ENCODE measurements around the gene TMEM259. TPM values are rescaled to one million over a fixed set of nuclear protein-coding genes. Genes with fewer than 3 reads are reported as not detected.

The TMEM259 gene
- total and polyA plus RNA-seq, 2 of the 13 experiments (the other 11 are each of a cell fraction or from before 2014, with no cell fraction given), result 64.7 to 164 TPM

DNA sequence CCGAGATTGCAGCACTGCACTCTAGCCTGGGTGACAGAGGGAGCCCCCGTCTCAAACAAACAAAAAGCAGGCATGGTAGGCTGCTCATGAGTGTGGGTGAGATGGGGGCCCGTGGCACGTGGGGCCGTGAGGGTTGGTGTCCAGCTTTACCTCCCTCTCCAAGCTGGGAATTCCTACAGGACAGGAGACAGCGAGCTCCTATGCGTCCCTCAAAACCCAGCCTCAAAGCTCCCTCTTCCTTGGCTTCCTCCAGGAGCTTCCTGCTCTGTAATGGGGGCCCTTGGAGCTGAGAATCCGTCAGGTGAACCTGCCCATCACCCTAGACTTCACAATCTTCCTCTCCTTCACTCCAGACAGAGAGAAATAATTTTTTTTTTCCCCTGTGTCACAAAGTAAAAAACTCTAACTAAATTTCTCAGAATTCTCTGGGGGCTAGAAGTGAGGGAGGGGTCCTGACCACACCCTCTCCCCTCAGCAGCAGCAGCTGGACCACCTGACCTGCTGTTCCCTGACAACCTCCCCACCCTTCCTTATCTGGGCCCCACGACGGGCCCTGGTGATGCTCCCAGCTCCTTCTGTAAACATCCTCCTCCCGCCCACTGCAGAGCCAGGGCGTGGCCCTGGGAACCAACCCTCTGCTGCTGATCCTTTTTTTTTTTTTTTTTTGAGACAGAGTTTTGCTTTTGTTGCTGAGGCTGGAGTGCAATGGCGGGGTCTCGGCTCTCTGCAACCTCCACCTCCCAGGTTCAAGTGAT is 58.9 kb downstream of the TMEM259 start (continued):
- TF ChIP-seq NR2F6 (IDR thresholded peaks at IDR 0.05) (no peak), NR2F6 (CRISPR knock-in tag; IDR thresholded peaks at IDR 0.05) (0 out of 2 replicates have a peak, but pooled peaks have one; percentile 15), ZFP36 (IDR thresholded peaks at IDR 0.05; ENCODE audit: borderline replicate concordance, low read depth, low read length, partially characterized antibody) (no peak), ZNF160 (CRISPR knock-in tag; IDR thresholded peaks at IDR 0.05) (no peak), HDAC1 (CRISPR knock-in tag; IDR thresholded peaks at IDR 0.05) (0 out of 2 replicates have a peak, but pooled peaks have one; percentile 30), ZBTB34 (CRISPR knock-in tag; IDR thresholded peaks at IDR 0.05) (no peak), RFXANK (CRISPR knock-in tag; IDR thresholded peaks at IDR 0.05) (no peak), PATZ1 (CRISPR knock-in tag; IDR thresholded peaks at IDR 0.05) (peak; percentile 69), GABPA (IDR thresholded peaks at IDR 0.05; ENCODE audit: low read depth, low read length) (no peak), GABPA (CRISPR knock-in tag; IDR thresholded peaks at IDR 0.05; ENCODE audit: low read depth) (no peak), RCOR2 (CRISPR knock-in tag; IDR thresholded peaks at IDR 0.05) (0 out of 2 replicates have a peak, but pooled peaks have one; percentile 18), MAX (IDR thresholded peaks at IDR 0.05) (0 out of 2 replicates have a peak, but pooled peaks have one; percentile 9), RXRB (CRISPR knock-in tag; IDR thresholded peaks at IDR 0.05; ENCODE audit: borderline replicate concordance) (0 out of 2 replicates have a peak, but pooled peaks have one; percentile 10), KLF16 (CRISPR knock-in tag; IDR thresholded peaks at IDR 0.05) (no peak), SCMH1 (CRISPR knock-in tag; IDR thresholded peaks at IDR 0.05; ENCODE audit: borderline replicate concordance) (no peak), SIN3A (IDR thresholded peaks at IDR 0.05; ENCODE audit: borderline replicate concordance, low read depth, low read length) (peak; percentile 44; the same call in 1 of the 2 replicates)
- TF ChIP-seq, protein P1, sequence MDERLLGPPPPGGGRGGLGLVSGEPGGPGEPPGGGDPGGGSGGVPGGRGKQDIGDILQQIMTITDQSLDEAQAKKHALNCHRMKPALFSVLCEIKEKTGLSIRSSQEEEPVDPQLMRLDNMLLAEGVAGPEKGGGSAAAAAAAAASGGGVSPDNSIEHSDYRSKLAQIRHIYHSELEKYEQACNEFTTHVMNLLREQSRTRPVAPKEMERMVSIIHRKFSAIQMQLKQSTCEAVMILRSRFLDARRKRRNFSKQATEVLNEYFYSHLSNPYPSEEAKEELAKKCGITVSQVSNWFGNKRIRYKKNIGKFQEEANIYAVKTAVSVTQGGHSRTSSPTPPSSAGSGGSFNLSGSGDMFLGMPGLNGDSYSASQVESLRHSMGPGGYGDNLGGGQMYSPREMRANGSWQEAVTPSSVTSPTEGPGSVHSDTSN (CRISPR knock-in tag; IDR thresholded peaks at IDR 0.05), result no peak
- TF ChIP-seq, protein P2, sequence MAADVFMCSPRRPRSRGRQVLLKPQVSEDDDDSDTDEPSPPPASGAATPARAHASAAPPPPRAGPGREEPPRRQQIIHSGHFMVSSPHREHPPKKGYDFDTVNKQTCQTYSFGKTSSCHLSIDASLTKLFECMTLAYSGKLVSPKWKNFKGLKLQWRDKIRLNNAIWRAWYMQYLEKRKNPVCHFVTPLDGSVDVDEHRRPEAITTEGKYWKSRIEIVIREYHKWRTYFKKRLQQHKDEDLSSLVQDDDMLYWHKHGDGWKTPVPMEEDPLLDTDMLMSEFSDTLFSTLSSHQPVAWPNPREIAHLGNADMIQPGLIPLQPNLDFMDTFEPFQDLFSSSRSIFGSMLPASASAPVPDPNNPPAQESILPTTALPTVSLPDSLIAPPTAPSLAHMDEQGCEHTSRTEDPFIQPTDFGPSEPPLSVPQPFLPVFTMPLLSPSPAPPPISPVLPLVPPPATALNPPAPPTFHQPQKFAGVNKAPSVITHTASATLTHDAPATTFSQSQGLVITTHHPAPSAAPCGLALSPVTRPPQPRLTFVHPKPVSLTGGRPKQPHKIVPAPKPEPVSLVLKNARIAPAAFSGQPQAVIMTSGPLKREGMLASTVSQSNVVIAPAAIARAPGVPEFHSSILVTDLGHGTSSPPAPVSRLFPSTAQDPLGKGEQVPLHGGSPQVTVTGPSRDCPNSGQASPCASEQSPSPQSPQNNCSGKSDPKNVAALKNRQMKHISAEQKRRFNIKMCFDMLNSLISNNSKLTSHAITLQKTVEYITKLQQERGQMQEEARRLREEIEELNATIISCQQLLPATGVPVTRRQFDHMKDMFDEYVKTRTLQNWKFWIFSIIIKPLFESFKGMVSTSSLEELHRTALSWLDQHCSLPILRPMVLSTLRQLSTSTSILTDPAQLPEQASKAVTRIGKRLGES (CRISPR knock-in tag; IDR thresholded peaks at IDR 0.05; ENCODE audit: borderline replicate concordance), result no peak
- TF ChIP-seq, protein P3, sequence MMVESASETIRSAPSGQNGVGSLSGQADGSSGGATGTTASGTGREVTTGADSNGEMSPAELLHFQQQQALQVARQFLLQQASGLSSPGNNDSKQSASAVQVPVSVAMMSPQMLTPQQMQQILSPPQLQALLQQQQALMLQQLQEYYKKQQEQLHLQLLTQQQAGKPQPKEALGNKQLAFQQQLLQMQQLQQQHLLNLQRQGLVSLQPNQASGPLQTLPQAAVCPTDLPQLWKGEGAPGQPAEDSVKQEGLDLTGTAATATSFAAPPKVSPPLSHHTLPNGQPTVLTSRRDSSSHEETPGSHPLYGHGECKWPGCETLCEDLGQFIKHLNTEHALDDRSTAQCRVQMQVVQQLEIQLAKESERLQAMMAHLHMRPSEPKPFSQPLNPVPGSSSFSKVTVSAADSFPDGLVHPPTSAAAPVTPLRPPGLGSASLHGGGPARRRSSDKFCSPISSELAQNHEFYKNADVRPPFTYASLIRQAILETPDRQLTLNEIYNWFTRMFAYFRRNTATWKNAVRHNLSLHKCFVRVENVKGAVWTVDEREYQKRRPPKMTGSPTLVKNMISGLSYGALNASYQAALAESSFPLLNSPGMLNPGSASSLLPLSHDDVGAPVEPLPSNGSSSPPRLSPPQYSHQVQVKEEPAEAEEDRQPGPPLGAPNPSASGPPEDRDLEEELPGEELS (CRISPR knock-in tag; IDR thresholded peaks at IDR 0.05), result no peak

All from HepG2 (cell line).